H1 (cell line): ENCODE measurements around the gene SLITRK1. TPM values are rescaled to one million over a fixed set of nuclear protein-coding genes. Genes with fewer than 3 reads are reported as not detected.

Experiments used
- CTCF ChIA-PET: fragments of 300-600 bp; sonication (Branson Sonifier 250); formaldehyde crosslinking; loops from one replicate; lab custom pipeline; 2021; ENCODE audit not compliant: partially characterized antibody; lab: Charles Lee
- POLR2A ChIA-PET: fragments of 300-600 bp; sonication (Branson Sonifier 250); formaldehyde crosslinking; loops from one replicate; lab custom pipeline; 2021; ENCODE audit warnings: inconsistent platforms; ENCODE audit not compliant: partially characterized antibody; lab: Charles Lee
- DNase-seq, 2 experiments: peaks; one replicate each; pipeline versions ENCODE4 v3.0.0 to v3.0.0-alpha.2; 2010 to 2022; ENCODE audit warnings: low spot score in 2 of 2, low read depth in 1 of 2, mixed read lengths in 1 of 2
- FAIRE-seq: peaks from 2 replicates; lab custom pipeline; 2011; peaks lifted over from hg19 to GRCh38; lab: Jason Lieb, UNC
- H2AFZ ChIP-seq: 2 replicates; pipeline ENCODE4 v1.8.1; 2012; ENCODE audit warnings: low read length, inconsistent platforms
- H2AK5ac ChIP-seq: 2 replicates; pipeline ENCODE4 v1.6.1; 2013; ENCODE audit warnings: low read depth, low read length
- H2BK120ac ChIP-seq: replicated peaks from 2 replicates; pipeline ENCODE3; 2013; ENCODE audit warnings: low read depth, low read length, inconsistent platforms
- H2BK12ac ChIP-seq: 2 replicates; pipeline ENCODE4 v1.6.1; 2013; ENCODE audit warnings: low read depth, low read length
- H2BK15ac ChIP-seq: 2 replicates; pipeline ENCODE4 v1.6.1; 2013; ENCODE audit warnings: low read length
- H2BK20ac ChIP-seq: 2 replicates; pipeline ENCODE4 v1.6.1; 2013; ENCODE audit warnings: low read length
- H2BK5ac ChIP-seq: 2 replicates; pipeline ENCODE4 v1.6.1; 2013; ENCODE audit warnings: low read depth, low read length
- H3K14ac ChIP-seq: 2 replicates; pipeline ENCODE4 v1.6.1; 2013; ENCODE audit warnings: inconsistent platforms; ENCODE audit not compliant: insufficient read length
- H3K18ac ChIP-seq: 2 replicates; pipeline ENCODE4 v1.6.1; 2013; ENCODE audit warnings: low read length; ENCODE audit errors: extremely low read depth
- H3K23ac ChIP-seq: 2 replicates; pipeline ENCODE4 v1.6.1; 2013; ENCODE audit warnings: inconsistent platforms; ENCODE audit not compliant: insufficient read length
- H3K23me2 ChIP-seq: 2 replicates; pipeline ENCODE4 v1.6.1; 2013; ENCODE audit warnings: low read depth, low read length
- H3K27ac ChIP-seq: 2 replicates; pipeline ENCODE4 v1.6.1; 2011; ENCODE audit warnings: low read depth, low read length, inconsistent platforms
- H3K27me3 ChIP-seq, 4 experiments: replicated peaks in 1 of 4; 1 replicate in 1 of 4; 2 replicates in 3 of 4; pipeline versions ENCODE4 v1.6.1 to v1.8.1; 2011 to 2013; ENCODE audit warnings: low read length in 3 of 4, mild to moderate bottlenecking in 3 of 4, inconsistent platforms in 2 of 4, mixed read lengths in 2 of 4, moderate library complexity in 1 of 4; ENCODE audit not compliant: control insufficient read depth in 3 of 4, insufficient read depth in 3 of 4; ENCODE audit errors: extremely low read depth in 1 of 4
- H3K36me3 ChIP-seq, 4 experiments: 2 replicates each; pipeline versions ENCODE4 v1.6.1 to v1.8.1; 2011 to 2013; ENCODE audit warnings: mild to moderate bottlenecking in 4 of 4, low read length in 3 of 4, moderate library complexity in 2 of 4, control low read depth in 1 of 4, inconsistent platforms in 1 of 4; ENCODE audit not compliant: insufficient read depth in 4 of 4, control insufficient read depth in 2 of 4
- H3K4ac ChIP-seq: replicated peaks from 2 replicates; pipeline ENCODE3; 2013; ENCODE audit warnings: low read length, low read depth, mixed read lengths, inconsistent platforms; ENCODE audit not compliant: insufficient read length
- H3K4me1 ChIP-seq, 4 experiments: replicated peaks in 1 of 4; 1 replicate in 1 of 4; 2 replicates in 3 of 4; pipeline versions ENCODE4 v1.6.1 to v1.8.1; 2011 to 2013; ENCODE audit warnings: low read length in 3 of 4, inconsistent platforms in 2 of 4, mixed read lengths in 1 of 4; ENCODE audit not compliant: insufficient read depth in 4 of 4, control insufficient read depth in 3 of 4
- H3K4me2 ChIP-seq, 2 experiments: 2 replicates each; pipeline versions ENCODE4 v1.6.1 to v1.8.1; 2011 to 2013; ENCODE audit warnings: low read depth in 2 of 2, low read length in 2 of 2, control low read depth in 1 of 2, inconsistent platforms in 1 of 2, mild to moderate bottlenecking in 1 of 2; ENCODE audit not compliant: insufficient read depth in 1 of 2
- H3K4me3 ChIP-seq, 4 experiments: fragments of 200-600, 300-600 bp in 1 of 4; sonication (generic), shearing (Covaris generic), sonication (Bioruptor Twin) in 1 of 4; 2 replicates each; pipeline versions ENCODE4 v1.5.1 to v1.8.1; 2011 to 2016; ENCODE audit warnings: low read length in 4 of 4, low read depth in 3 of 4, control low read depth in 2 of 4, inconsistent platforms in 2 of 4, mild to moderate bottlenecking in 2 of 4, mixed read lengths in 1 of 4, moderate library complexity in 1 of 4; ENCODE audit not compliant: insufficient read depth in 2 of 4; ENCODE audit errors: extremely low read depth in 1 of 4
- H3K56ac ChIP-seq: replicated peaks from 2 replicates; pipeline ENCODE3; 2013; ENCODE audit warnings: low read depth, mild to moderate bottlenecking, mixed read lengths, low read length, inconsistent platforms; ENCODE audit not compliant: insufficient read length
- H3K79me1 ChIP-seq: 2 replicates; pipeline ENCODE4 v1.6.1; 2013; ENCODE audit warnings: low read depth, low read length, control low read depth
- H3K79me2 ChIP-seq, 2 experiments: 2 replicates each; pipeline versions ENCODE4 v1.6.1 to v1.8.1; 2012 to 2013; ENCODE audit warnings: low read length in 2 of 2, mild to moderate bottlenecking in 2 of 2, inconsistent platforms in 1 of 2; ENCODE audit not compliant: insufficient read depth in 2 of 2, control insufficient read depth in 1 of 2
- H3K9ac ChIP-seq, 4 experiments: replicated peaks in 1 of 4; 1 replicate in 1 of 4; 2 replicates in 3 of 4; pipeline versions ENCODE4 v1.6.1 to v1.8.1; 2011 to 2013; ENCODE audit warnings: low read depth in 3 of 4, low read length in 3 of 4, control low read depth in 2 of 4, mild to moderate bottlenecking in 2 of 4, moderate library complexity in 2 of 4, inconsistent platforms in 1 of 4; ENCODE audit errors: extremely low read depth in 1 of 4
- H3K9me3 ChIP-seq, 2 experiments: 2 replicates each; pipeline versions ENCODE4 v1.6.1 to v1.8.1; 2012 to 2013; ENCODE audit warnings: mild to moderate bottlenecking in 2 of 2, moderate library complexity in 2 of 2, control low read depth in 1 of 2, inconsistent platforms in 1 of 2, low read depth in 1 of 2, low read length in 1 of 2, mixed read lengths in 1 of 2; ENCODE audit not compliant: insufficient read depth in 2 of 2
- H4K20me1 ChIP-seq, 2 experiments: replicated peaks in 1 of 2; 2 replicates each; pipeline versions ENCODE3 to v1.8.1; 2011 to 2013; ENCODE audit warnings: inconsistent platforms in 2 of 2, low read length in 2 of 2, mild to moderate bottlenecking in 1 of 2; ENCODE audit not compliant: insufficient read depth in 2 of 2, control insufficient read depth in 1 of 2
- H4K5ac ChIP-seq: 2 replicates; pipeline ENCODE4 v1.6.1; 2013; ENCODE audit warnings: low read length, low read depth, mixed read lengths, inconsistent platforms; ENCODE audit not compliant: insufficient read length
- H4K8ac ChIP-seq: 2 replicates; pipeline ENCODE4 v1.8.0; 2013; ENCODE audit warnings: mild to moderate bottlenecking, moderate library complexity, low read length, inconsistent platforms; ENCODE audit not compliant: insufficient read depth; ENCODE audit errors: extremely low read depth
- H4K91ac ChIP-seq: replicated peaks from 2 replicates; pipeline ENCODE3; 2013; ENCODE audit warnings: low read length, mixed read lengths, inconsistent platforms; ENCODE audit not compliant: insufficient read length
- CBX5 ChIP-seq: fragments of 300-800, 300-1000 bp; sonication (generic); IDR thresholded peaks from 2 replicates; pipeline ENCODE4 v1.7.1; 2016; ENCODE audit warnings: antibody characterized with exemption, low read length, low read depth
- CTCF ChIP-seq, 3 experiments: IDR thresholded peaks; 1 replicate in 2 of 3; 2 replicates in 1 of 3; pipeline versions ENCODE4 v1.5.1 to v1.6.1; 2011; ENCODE audit warnings: low read length in 3 of 3, mild to moderate bottlenecking in 3 of 3, inconsistent platforms in 2 of 3, low read depth in 1 of 3, moderate library complexity in 1 of 3; ENCODE audit not compliant: insufficient read depth in 1 of 3; ENCODE audit errors: control extremely low read depth in 1 of 3
- EP300 ChIP-seq, 2 experiments: IDR thresholded peaks; 1 replicate in 1 of 2; 2 replicates in 1 of 2; pipeline ENCODE4 v1.6.1; 2011 to 2012; ENCODE audit warnings: low read depth in 2 of 2, low read length in 2 of 2, mild to moderate bottlenecking in 2 of 2, borderline replicate concordance in 1 of 2, inconsistent platforms in 1 of 2, moderate library complexity in 1 of 2
- GABPA ChIP-seq: IDR thresholded peaks from 2 replicates; pipeline ENCODE4 v1.6.1; 2011; ENCODE audit warnings: mild to moderate bottlenecking, low read length, moderate library complexity, borderline replicate concordance; ENCODE audit not compliant: insufficient read depth
- HDAC6 ChIP-seq: IDR thresholded peaks from one replicate; pipeline ENCODE4 v1.7.1; 2012; ENCODE audit warnings: low read depth, mild to moderate bottlenecking, inconsistent platforms, low read length, moderate library complexity
- NANOG ChIP-seq: IDR thresholded peaks from 2 replicates; pipeline ENCODE4 v1.6.1; 2011; ENCODE audit warnings: low read length, low read depth, mild to moderate bottlenecking, inconsistent platforms; ENCODE audit not compliant: insufficient read depth, poor library complexity, severe bottlenecking
- RFX5 ChIP-seq: IDR thresholded peaks from 2 replicates; pipeline ENCODE4 v1.6.1; 2011; ENCODE audit warnings: low read depth, low read length, improper control_type of control experiment, borderline replicate concordance
- SIX5 ChIP-seq: IDR thresholded peaks from 2 replicates; pipeline ENCODE4 v1.6.1; 2011; ENCODE audit warnings: mild to moderate bottlenecking, low read depth, low read length
- TAF1 ChIP-seq: IDR thresholded peaks from 2 replicates; pipeline ENCODE4 v1.6.1; 2011; ENCODE audit warnings: mild to moderate bottlenecking, low read depth, low read length
- TEAD4 ChIP-seq: IDR thresholded peaks from 2 replicates; pipeline ENCODE4 v1.6.1; 2012; ENCODE audit warnings: low read depth, low read length, inconsistent platforms, mixed read lengths
- YY1 ChIP-seq: IDR thresholded peaks from 2 replicates; pipeline ENCODE4 v1.6.1; 2011; ENCODE audit warnings: low read depth, mild to moderate bottlenecking, low read length
- ZNF274 ChIP-seq: IDR thresholded peaks from 2 replicates; pipeline ENCODE4 v1.7.0; 2012; ENCODE audit warnings: low read length, borderline replicate concordance; ENCODE audit errors: extremely low read depth
- WGBS, 2 experiments: shearing (Covaris generic) in 1 of 2; methylation state at CpG; one replicate each; pipeline versions ENCODE4 v1.1.6 to v1.1.7; 2013 to 2015; ENCODE audit warnings: low lambda C conversion rate in 2 of 2, mixed read lengths in 2 of 2, inconsistent platforms in 1 of 2, low coverage in 1 of 2, missing lambda C conversion rate in 1 of 2; ENCODE audit not compliant: insufficient replicate concordance in 2 of 2, insufficient coverage in 1 of 2, insufficient read length in 1 of 2; ENCODE audit errors: extremely low coverage in 1 of 2, missing lambda C conversion rate in 1 of 2; 5-methylcytosine and 5-hydroxymethylcytosine counted together
- polyA plus RNA-seq, 7 experiments: library from polyadenylated mRNA; depleted of rRNA in 3 of 7; stranded (reverse) in 5 of 7; unstranded in 2 of 7; fragments of >200 nt in 5 of 7; fragments of 200-250 nt in 2 of 7; gene quantifications; 1 replicate in 5 of 7; 2 replicates in 1 of 7; 4 replicates in 1 of 7; pipeline versions ENCODE4 v1.2.1 to v1.2.3, GENCODE V29; 2011 to 2013; ENCODE audit warnings: missing spikeins in 2 of 7, mixed read lengths in 2 of 7
- total RNA-seq: library from RNA; stranded (reverse); fragmentation: NEBNext Ultra II Directional; extraction: Animal tissue kit (Norgen Biotek cat#: 25700); gene quantifications from 2 replicates; pipeline ENCODE4 v1.2.1, GENCODE V29; 2021

Gene SLITRK1
- total and polyA plus RNA-seq, 2 of the 8 experiments (the other 6 are each of a cell fraction or from before 2014, with no cell fraction given), result 3.4 to 4.2 TPM

- no peak for FAIRE-seq
- no peak overlapping the region for H3K4ac ChIP-seq
- no peak overlapping the region for H3K23ac ChIP-seq
- H2BK120ac ChIP-seq, result no peak overlapping the region
- no peak overlapping the region for H4K8ac ChIP-seq
- no peak overlapping the region for H3K56ac ChIP-seq
- ChIA-PET POLR2A (no interaction called here), CTCF (interaction anchor here (1.4 kb wide), 1 partner anchor 19 kb away, joined by 3 read pairs; no protein-coding TSS in a partner anchor)
- H3K4me1 ChIP-seq, result peaks cover 0 to 5% (median 0%) of the 10 kb centered on the region in 4 experiments; a peak in 3 of 7 replicates
- H3K27me3 ChIP-seq, result no peaks in the 10 kb centered on the region
- no peaks in the 10 kb centered on the region for H4K20me1 ChIP-seq
- WGBS, 2 experiments, result 85% methylated on average over 3 of the region's 3 CpGs; no CpG with 5 or more reads in 1 of the 2 experiments
- H3K23me2 ChIP-seq, result no peaks in the 10 kb centered on the region
- no peaks in the 10 kb centered on the region for H3K79me1 ChIP-seq
- no peak overlapping the region for H4K91ac ChIP-seq
- H2AFZ ChIP-seq, result no peak overlapping the region
- no peak overlapping the region for H4K5ac ChIP-seq
- H2AK5ac ChIP-seq, result no peak overlapping the region
- no peak overlapping the region for H2BK12ac ChIP-seq
- no peak overlapping the region for H3K14ac ChIP-seq
- no peaks in the 10 kb centered on the region for H3K79me2 ChIP-seq
- H3K18ac ChIP-seq, result no peak overlapping the region
- H2BK15ac ChIP-seq, result no peak overlapping the region
- no peak overlapping the region for H3K4me3 ChIP-seq
- H2BK20ac ChIP-seq, result no peak overlapping the region
- H2BK5ac ChIP-seq, result no peak overlapping the region
- no peak overlapping the region for H3K4me2 ChIP-seq
- no peak overlapping the region for H3K27ac ChIP-seq
- no peaks in the 10 kb centered on the region for H3K36me3 ChIP-seq
- no peak for DNase-seq
- no peaks in the 10 kb centered on the region for H3K9me3 ChIP-seq
- H3K9ac ChIP-seq, result no peak overlapping the region
- TF ChIP-seq TAF1 (no peak), RFX5 (no peak), HDAC6 (no peak), TEAD4 (no peak), EP300 (IDR thresholded peaks at IDR 0.05; ENCODE audit: borderline replicate concordance in 1 of 2, low read depth in 2 of 2, low read length in 2 of 2) (no peak), NANOG (no peak), SIX5 (no peak), YY1 (no peak), CBX5 (no peak), ZNF274 (no peak), CTCF (IDR thresholded peaks at IDR 0.05; ENCODE audit: control extremely low read depth in 1 of 3, insufficient read depth in 1 of 3, low read depth in 1 of 3, low read length in 3 of 3) (no peak), GABPA (no peak)
Measured at GRCh38 chr13:83831796-83832195, 50.5 kb downstream of the SLITRK1 start.
